Esophagus muscularis mucosa (tissue), 4 donors: ENCODE data around the gene TXNRD2. TPM values are rescaled to one million over a fixed set of nuclear protein-coding genes. Genes with fewer than 3 reads are reported as not detected.
"Not testable (repeated sequence)": the region's sequence is repeated elsewhere in the genome, so short reads cannot be mapped to it uniquely, and the experiment has no call there.

Experiments
- DNase-seq: peaks from one replicate; pipeline ENCODE4 v3.0.0-alpha.2; 2017; ENCODE audit errors: extremely low spot score
- H3K27ac ChIP-seq, 4 donors: fragments of 200-600 bp; sonication (generic); replicated peaks in 1 of 4; 1 replicate in 3 of 4; 2 replicates in 1 of 4; pipeline ENCODE4 v1.5.1; 2016 to 2019; ENCODE audit warnings: mild to moderate bottlenecking in 1 of 4
- H3K27me3 ChIP-seq, 4 donors: fragments of 200-600 bp; sonication (generic); one replicate each; pipeline versions ENCODE4 v1.5.1 to v1.6.0; 2016 to 2019
- H3K36me3 ChIP-seq, 4 donors: fragments of 200-600 bp; sonication (generic); one replicate each; pipeline ENCODE4 v1.5.1; 2016 to 2019
- H3K4me1 ChIP-seq, 4 donors: fragments of 200-600 bp; sonication (generic); one replicate each; pipeline ENCODE4 v1.5.1; 2016 to 2019
- H3K4me3 ChIP-seq, 4 donors: fragments of 200-600 bp; sonication (generic); 1 replicate in 2 of 4; 2 replicates in 2 of 4; pipeline ENCODE4 v1.5.1; 2016 to 2019; ENCODE audit warnings: mild to moderate bottlenecking in 4 of 4, moderate library complexity in 1 of 4
- H3K9me3 ChIP-seq, 4 donors: fragments of 200-600 bp; sonication (generic); 1 replicate in 3 of 4; 2 replicates in 1 of 4; pipeline ENCODE4 v1.5.1; 2016 to 2019
- EP300 ChIP-seq: sonication (generic); formaldehyde crosslinking; IDR thresholded peaks from one replicate; pipeline ENCODE4 v1.6.1; 2017; ENCODE audit warnings: antibody characterized with exemption
- POLR2A ChIP-seq: fragments of 450-650 bp; IDR thresholded peaks from one replicate; pipeline ENCODE4 v1.6.1; 2017; ENCODE audit warnings: antibody characterized with exemption, moderate library complexity, mild to moderate bottlenecking, low read depth
- POLR2AphosphoS5 ChIP-seq, 2 donors: sonication (generic); formaldehyde crosslinking; IDR thresholded peaks; one replicate each; pipeline ENCODE4 v1.6.1; 2017; ENCODE audit warnings: antibody characterized with exemption in 2 of 2
- WGBS: methylation state at CpG from one replicate; pipeline ENCODE4 v1.1.5; 2018; 5-methylcytosine and 5-hydroxymethylcytosine counted together
- intact Hi-C: fragments of 100-400 bp; cut with DNase I; formaldehyde crosslinking; loops from one replicate; pipeline ENCODE4 v1.15.1; 2023
- total RNA-seq, 4 donors: library from RNA; depleted of rRNA; stranded (reverse); fragments of >200 nt; gene quantifications; one replicate each; pipeline versions ENCODE4 v1.1.0 to v1.2.1, GENCODE V29; 2016
- TF ChIP-seq, protein P1 (sequence below), 3 experiments: fragments of 200-600 bp in 2 of 3; fragments of 450-650 bp in 1 of 3; sonication (generic) in 2 of 3; IDR thresholded peaks; one replicate each; pipeline ENCODE4 v1.5.1; 2017 to 2019; ENCODE audit warnings: antibody characterized with exemption in 3 of 3, mild to moderate bottlenecking in 2 of 3, moderate library complexity in 1 of 3

Gene TXNRD2
- total RNA-seq, 4 donors from 2014 or later, result 12.9 to 27.2 (median 23.9) TPM

DNA sequence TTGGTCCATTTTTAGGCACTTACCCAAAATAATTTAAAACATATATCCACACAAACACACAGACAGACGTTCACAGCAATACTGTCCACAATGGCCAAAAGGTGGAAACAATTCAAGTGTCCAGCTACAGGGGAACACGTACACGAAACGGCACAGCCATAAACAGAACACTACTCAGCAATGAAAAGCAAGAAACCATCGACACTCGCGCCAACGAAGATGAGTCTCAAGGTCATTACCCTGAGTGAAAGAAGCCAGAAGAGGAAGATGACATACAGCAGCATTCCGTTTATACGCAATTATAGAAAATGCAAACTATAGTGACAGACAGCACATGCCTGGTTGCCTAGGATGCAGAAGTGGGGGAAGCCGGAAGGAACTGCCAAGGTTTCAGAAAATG, 13.4 kb downstream of the TXNRD2 start:
- no peak for DNase-seq
- Histone ChIP-seq H3K36me3 (peaks cover 0 to 20% (median 16%) of the 10 kb centered on the region in 4 donors), H3K4me1 (peaks cover 0 to 5% (median 0%) of the 10 kb centered on the region in 4 donors), H3K9me3 (no peaks in the 10 kb centered on the region), H3K27me3 (no peaks in the 10 kb centered on the region), H3K4me3 (no peak overlapping the region), H3K27ac (no peak overlapping the region)
- intact Hi-C loops, result no loop called here
- 86% methylated on average over 11 of the region's 11 CpGs for WGBS
- TF ChIP-seq, protein P1, sequence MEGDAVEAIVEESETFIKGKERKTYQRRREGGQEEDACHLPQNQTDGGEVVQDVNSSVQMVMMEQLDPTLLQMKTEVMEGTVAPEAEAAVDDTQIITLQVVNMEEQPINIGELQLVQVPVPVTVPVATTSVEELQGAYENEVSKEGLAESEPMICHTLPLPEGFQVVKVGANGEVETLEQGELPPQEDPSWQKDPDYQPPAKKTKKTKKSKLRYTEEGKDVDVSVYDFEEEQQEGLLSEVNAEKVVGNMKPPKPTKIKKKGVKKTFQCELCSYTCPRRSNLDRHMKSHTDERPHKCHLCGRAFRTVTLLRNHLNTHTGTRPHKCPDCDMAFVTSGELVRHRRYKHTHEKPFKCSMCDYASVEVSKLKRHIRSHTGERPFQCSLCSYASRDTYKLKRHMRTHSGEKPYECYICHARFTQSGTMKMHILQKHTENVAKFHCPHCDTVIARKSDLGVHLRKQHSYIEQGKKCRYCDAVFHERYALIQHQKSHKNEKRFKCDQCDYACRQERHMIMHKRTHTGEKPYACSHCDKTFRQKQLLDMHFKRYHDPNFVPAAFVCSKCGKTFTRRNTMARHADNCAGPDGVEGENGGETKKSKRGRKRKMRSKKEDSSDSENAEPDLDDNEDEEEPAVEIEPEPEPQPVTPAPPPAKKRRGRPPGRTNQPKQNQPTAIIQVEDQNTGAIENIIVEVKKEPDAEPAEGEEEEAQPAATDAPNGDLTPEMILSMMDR (IDR thresholded peaks at IDR 0.05), result no peak
- no peak for TF ChIP-seq POLR2AphosphoS5 (IDR thresholded peaks at IDR 0.05)
- no peak for TF ChIP-seq POLR2A
- TF ChIP-seq EP300, result no peak

DNA sequence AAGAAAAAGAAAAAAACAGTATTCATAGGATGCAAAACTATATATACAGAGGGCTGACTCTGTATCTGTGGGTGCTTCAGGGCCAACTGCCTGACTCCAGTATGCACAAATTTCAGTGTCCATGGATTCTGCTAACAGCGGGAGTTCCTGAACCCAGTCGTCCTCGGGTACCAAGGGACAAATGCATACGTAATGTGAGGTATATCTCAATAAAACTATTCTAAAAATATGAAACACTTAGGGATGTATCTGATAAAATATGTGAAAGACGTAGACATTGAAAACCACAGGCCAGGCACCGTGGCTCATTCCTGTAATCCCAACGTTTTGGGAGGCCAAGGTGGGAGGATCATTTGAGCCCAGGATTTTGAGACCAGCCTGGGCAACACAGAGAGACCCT, 13.9 kb downstream of the TXNRD2 start:
- no peak for DNase-seq
- Histone ChIP-seq H3K4me1 (no peaks in the 10 kb centered on the region), H3K27ac (no peak overlapping the region), H3K4me3 (no peak overlapping the region), H3K27me3 (no peaks in the 10 kb centered on the region), H3K9me3 (no peaks in the 10 kb centered on the region), H3K36me3 (peaks cover 0 to 22% (median 16%) of the 10 kb centered on the region in 4 donors)
- intact Hi-C loops, result no loop called here
- TF ChIP-seq POLR2A (no peak), EP300 (no peak), POLR2AphosphoS5 (IDR thresholded peaks at IDR 0.05) (no peak)
- TF ChIP-seq, protein P1 (IDR thresholded peaks at IDR 0.05), result no peak
- WGBS, result 87% methylated on average over 7 of the region's 7 CpGs

DNA sequence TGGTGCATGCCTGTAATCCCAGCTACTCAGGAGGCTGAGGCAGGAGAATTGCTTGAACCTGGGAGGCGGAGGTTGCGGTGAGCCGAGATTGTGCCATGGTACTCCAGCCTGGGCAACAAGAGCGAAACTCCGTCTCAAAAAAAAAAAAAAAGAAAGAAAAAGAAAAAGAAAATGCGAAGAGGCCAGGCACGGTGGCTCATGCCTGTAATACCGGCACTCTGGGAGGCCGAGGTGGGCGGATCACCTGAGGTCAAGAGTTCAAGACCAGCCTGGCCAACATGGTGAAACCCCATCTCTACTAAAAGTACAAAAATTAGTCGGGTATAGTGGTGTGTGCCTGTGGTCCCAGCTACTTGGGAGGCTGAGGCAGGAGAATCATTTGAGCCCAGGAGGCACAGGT, 15.6 kb downstream of the TXNRD2 start:
- H3K27ac ChIP-seq, DNase-seq, H3K4me3 ChIP-seq, H3K27me3 ChIP-seq, H3K4me1 ChIP-seq, H3K9me3 ChIP-seq, intact Hi-C loops: not testable (repeated sequence)
- WGBS, result 91% methylated on average over 11 of the region's 11 CpGs
- H3K36me3 ChIP-seq, result peaks cover 0 to 24% (median 14%) of the 10 kb centered on the region in 4 donors

DNA sequence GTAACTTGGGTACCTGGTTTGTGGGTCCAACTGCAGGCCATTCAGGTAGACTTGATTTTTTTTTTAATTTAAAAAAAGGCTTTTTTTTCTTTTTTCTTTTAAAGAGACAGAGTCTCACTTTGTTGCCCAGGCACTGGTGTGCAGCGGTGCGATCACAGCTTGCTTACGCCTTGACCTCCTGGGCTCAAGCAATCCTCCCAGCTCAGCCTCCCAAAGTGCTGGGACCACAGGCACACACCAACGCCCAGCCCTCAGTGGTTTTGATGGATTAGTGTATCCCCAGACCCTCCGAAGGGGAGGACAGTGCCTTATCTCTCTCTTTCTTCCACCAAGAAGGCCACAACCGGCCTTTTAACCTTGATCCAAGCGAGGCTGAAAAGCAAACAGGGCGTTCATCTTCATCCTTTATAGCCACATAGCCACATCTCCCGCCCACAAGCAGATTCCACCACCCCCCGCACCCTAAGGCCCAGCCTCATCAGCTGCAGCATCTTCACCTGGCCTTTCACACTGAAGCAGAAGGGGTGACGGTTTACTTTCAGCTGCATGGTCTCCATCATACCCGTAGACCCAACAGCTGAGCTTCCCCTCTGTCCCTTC, 17.6 kb downstream of the TXNRD2 start:
- Histone ChIP-seq H3K36me3 (peaks cover 0 to 24% (median 8%) of the 10 kb centered on the region in 4 donors), H3K27me3 (no peaks in the 10 kb centered on the region), H3K9me3 (no peaks in the 10 kb centered on the region), H3K4me1 (no peaks in the 10 kb centered on the region), H3K4me3 (no peak overlapping the region), H3K27ac (no peak overlapping the region)
- no peak for TF ChIP-seq POLR2AphosphoS5 (IDR thresholded peaks at IDR 0.05)
- no peak for TF ChIP-seq EP300
- TF ChIP-seq POLR2A, result no peak
- TF ChIP-seq, protein P1 (IDR thresholded peaks at IDR 0.05), result no peak
- intact Hi-C loops, result no loop called here
- DNase-seq, result no peak
- WGBS, result 85% methylated on average over 12 of the region's 12 CpGs

DNA sequence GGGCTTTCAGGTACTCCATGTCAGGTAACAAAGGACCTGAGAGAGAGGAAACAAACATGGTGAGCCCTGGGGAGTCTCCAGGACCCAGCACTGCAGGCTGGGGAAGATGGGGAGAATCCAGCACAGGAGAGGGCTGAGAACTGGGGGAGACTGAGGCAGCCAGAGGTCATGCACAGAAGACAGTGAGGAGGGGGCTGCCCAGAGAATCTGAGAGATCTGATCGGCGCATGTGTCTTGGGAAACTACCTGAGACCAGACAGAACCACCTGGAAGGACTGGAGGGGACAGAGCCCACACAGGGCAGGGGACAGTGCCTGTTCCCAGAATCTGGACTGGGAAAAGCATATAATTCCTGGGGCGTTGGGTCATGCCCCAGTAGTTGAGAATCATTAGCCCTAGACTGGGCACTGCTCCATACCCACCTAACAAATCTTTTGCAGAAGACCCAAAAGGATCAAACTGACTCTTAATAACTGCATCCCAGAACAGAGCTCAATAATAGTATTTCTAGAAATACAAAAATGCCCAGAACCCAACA, 20.0 kb downstream of the TXNRD2 start:
- H3K27ac ChIP-seq, result no peak overlapping the region
- TF ChIP-seq EP300 (no peak), POLR2A (no peak), POLR2AphosphoS5 (IDR thresholded peaks at IDR 0.05) (no peak)
- TF ChIP-seq, protein P1 (IDR thresholded peaks at IDR 0.05), result no peak
- no peak overlapping the region for H3K4me3 ChIP-seq
- peaks cover 20 to 42% (median 26%) of the 10 kb centered on the region in 4 donors for H3K36me3 ChIP-seq
- 62% methylated on average over 3 of the region's 3 CpGs for WGBS
- no peaks in the 10 kb centered on the region for H3K27me3 ChIP-seq
- H3K4me1 ChIP-seq, result no peaks in the 10 kb centered on the region
- H3K9me3 ChIP-seq, result no peaks in the 10 kb centered on the region
- intact Hi-C loops, result no loop called here
- DNase-seq, result no peak
